Lower leg skin (tissue), 3 donors: ENCODE data around the gene RPP30.

Source experiments
- CTCF ChIP-seq, 3 donors: fragments of 450-650 bp; IDR thresholded peaks; one replicate each; pipeline ENCODE4 v1.5.1; 2016; ENCODE audit warnings: antibody characterized with exemption in 3 of 3, mild to moderate bottlenecking in 3 of 3, moderate library complexity in 2 of 3
- POLR2A ChIP-seq, 2 donors: fragments of 450-650 bp; IDR thresholded peaks; one replicate each; pipeline ENCODE4 v1.6.1; 2016 to 2017; ENCODE audit warnings: antibody characterized with exemption in 2 of 2, mild to moderate bottlenecking in 1 of 2, moderate library complexity in 1 of 2

- TF ChIP-seq CTCF (IDR thresholded peaks at IDR 0.05) (no peak), POLR2A (IDR thresholded peaks at IDR 0.05) (no peak)
These were observed 12.4 kb upstream of the RPP30 start for GRCh38 chr10:90859321-90859751.
